Cardiac septum (tissue), 1 donor: ENCODE measurements around the gene SLC24A4. TPM values are rescaled to one million over a fixed set of nuclear protein-coding genes. Genes with fewer than 3 reads are reported as not detected.

Experiments used
- DNase-seq: peaks from one replicate; pipeline ENCODE4 v3.0.0-alpha.2; 2020; ENCODE audit warnings: low spot score
- intact Hi-C: fragments of 100-400 bp; cut with DNase I; formaldehyde crosslinking; loops from one replicate; pipeline ENCODE4 v1.14.0; 2022
- total RNA-seq: library from RNA; stranded (reverse); fragmentation: NEBNext Ultra II Directional; extraction: Animal tissue kit (Norgen Biotek cat#: 25700); gene quantifications from one replicate; pipeline ENCODE4 v1.2.1, GENCODE V29; 2021
- donor health status: DM: no; HTN: no; CAD: no.

The SLC24A4 gene
- total RNA-seq, 1 donor from 2014 or later = not detected

- DNase-seq = peak; percentile 41
- intact Hi-C loops = no loop called here
Observed at GRCh38 chr14:92315050-92315805, 7.7 kb upstream of the SLC24A4 start.

GRCh38 chr14:92316176-92316575 lies 6.8 kb upstream of the SLC24A4 start:
- intact Hi-C loops = no loop called here
- DNase-seq = peak; percentile 56

- no peak for DNase-seq
- intact Hi-C loops = no loop called here
Observed at GRCh38 chr14:92316937-92317336, 6.0 kb upstream of the SLC24A4 start.

DNA sequence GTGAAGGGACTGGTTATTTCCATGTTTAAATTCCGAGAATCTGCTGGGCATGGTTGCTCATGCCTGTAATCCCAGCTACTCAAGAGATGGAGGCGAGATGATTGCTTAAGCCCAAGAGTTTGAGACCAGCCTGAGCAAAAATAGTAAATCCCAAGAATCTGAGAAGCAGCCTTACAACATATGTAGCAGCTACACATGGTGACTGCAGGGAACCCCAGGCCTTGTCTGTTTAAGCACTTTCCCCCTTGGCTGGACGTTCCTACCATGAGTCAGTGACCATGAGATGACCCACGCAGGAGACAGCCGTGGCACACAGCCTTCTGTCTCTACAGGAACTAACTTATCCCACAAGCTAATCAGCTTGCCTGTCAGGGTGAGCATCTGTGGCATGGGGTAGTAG lies 5.5 kb upstream of the SLC24A4 start:
- no peak for DNase-seq
- intact Hi-C loops = no loop called here

DNA sequence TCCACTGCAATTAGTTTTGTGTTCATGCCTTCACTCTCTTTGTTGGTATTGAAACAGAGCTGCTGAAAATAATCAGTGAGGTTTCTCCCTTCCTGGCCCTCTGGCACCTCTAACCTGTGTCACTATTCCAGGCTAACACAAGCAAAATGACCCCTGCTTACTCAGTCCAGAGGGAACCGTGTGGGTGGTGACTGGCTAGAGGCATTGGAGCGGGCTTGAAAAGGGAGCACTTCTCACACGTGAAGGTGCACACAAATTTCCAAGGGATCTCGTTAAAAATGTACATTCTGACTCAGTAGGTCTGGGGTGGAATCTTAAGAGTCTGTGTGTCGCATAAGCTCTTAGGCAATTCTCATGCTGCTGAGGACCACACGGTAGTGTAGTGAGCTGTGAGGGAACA lies 1.3 kb upstream of the SLC24A4 start:
- no peak for DNase-seq
- intact Hi-C loops = no loop called here

DNA sequence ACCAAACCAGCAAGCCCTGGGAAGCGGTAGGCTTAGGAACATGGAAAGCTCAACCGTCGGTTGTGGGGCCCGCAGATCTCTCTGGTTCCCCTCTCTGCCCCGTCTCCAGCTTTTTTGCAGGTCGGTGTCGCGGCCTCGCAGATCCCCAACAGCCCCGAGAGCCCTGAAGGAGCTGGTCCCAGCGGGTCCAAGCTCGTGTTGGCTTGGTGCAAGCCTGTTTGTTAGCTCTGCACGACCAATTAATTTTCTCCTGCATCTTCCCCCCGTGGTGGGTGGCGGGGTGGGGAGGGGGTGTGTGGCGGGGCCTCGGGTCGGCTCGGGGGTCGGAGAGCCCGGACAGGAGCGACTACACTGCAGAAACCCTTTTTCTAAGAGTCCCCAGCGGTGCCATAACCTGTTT lies 449 bp upstream of the SLC24A4 start:
- intact Hi-C loops = no loop called here
- no peak for DNase-seq

- intact Hi-C loops = no loop called here
- no peak for DNase-seq
Observed at GRCh38 chr14:92323916-92324818, 1.2 kb downstream of the SLC24A4 start.

- intact Hi-C loops = no loop called here
- no peak for DNase-seq
Observed at GRCh38 chr14:92325835-92326234, 2.9 kb downstream of the SLC24A4 start.

DNA sequence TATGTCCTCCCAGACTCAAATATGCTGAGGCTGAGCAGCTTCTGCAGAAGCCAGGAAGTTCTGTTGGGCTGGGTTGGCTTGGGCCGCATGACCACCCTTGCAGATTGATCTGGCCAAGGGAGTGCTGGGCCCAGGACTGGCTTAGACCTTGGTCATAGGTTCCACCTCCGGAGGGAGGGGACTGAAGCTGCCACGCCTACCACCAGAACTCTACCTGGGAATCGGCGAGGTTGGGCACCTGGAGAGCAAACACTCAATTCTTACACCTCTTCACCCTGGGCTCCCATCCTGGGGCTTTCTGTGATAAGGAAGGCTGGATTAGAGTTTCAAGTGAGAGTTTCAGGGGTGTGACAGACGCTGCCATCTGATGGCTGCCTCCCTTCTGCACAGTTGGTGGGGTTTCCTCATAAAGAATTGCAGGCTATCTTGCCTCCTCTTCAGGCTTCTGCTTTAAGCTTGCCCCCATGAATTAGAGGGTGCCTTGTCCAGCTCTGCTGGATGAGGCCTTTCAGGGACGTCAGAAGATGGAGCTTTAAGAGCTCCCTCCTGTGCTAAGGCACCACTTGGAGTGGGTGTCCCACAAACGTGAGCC lies 5.8 kb downstream of the SLC24A4 start:
- DNase-seq = no peak
- intact Hi-C loops = no loop called here

DNA sequence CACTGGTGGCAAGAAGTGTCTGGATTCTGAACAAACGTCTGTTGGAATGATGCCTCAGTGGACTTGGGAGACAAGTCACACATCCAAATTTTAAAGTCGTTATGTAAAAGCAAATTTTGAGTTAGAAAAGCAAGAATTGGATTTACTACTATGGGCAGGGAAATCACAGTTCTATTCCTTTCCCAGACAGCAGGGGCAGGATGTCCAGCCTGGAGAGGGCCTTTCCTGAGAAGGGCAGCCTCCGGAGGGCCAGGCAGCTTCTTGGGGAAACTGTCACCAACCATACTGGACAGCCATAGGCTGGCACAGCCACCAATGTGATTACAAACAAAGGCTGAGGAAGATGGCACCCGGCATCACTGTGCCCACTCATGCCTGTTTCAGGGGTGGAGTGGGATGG lies 11.1 kb downstream of the SLC24A4 start:
- no peak for DNase-seq
- intact Hi-C loops = no loop called here

GRCh38 chr14:92336363-92336762 lies 13.4 kb downstream of the SLC24A4 start:
- intact Hi-C loops = no loop called here

GRCh38 chr14:92339426-92339825 lies 16.5 kb downstream of the SLC24A4 start:
- no peak for DNase-seq
- intact Hi-C loops = no loop called here

More at GRCh38 chr14:92336363-92336762, 13.4 kb downstream of the SLC24A4 start:
- no peak for DNase-seq

- intact Hi-C loops = no loop called here
- DNase-seq = no peak
Observed at GRCh38 chr14:92340071-92340470, 17.1 kb downstream of the SLC24A4 start.

GRCh38 chr14:92340931-92341330 lies 18.0 kb downstream of the SLC24A4 start:
- intact Hi-C loops = no loop called here
- no peak for DNase-seq

DNA sequence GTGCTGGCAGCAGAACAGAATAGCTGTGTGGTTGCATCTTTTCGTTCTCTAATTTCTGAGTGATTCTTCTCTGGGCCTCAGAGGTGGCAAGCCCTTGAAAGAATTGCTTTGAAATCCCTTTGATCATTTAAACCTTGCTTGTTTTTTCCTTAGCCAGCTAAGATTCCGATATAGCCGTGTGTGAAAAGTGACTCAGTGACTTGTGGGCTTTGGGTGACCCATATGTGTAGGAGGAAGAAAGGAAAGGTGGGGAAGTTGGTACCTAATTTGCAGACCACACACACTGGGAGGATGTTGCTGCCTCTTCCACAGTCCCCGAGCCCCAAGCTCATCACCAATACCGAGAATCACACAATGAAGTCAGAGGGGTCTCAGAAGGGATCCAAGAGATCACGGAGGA lies 18.8 kb downstream of the SLC24A4 start:
- DNase-seq = no peak
- intact Hi-C loops = no loop called here

DNA sequence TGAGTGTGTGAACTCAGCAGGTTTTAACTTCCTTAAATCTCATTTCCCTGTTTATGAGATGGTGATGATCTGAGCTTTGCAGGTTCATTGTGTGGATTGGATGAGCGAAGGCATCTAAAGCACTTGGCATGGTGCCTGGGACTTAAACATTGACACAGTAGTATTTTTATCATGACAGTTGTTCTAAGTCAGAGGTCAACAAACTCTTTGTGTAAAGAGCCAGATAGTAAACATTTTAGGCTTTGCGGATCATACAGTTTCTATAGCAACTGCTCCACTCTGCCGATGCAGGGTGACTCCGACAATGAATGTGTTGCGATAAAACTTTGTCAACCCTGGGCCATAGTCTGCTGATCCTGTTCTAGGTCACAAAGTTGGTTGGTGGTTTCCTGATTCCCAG lies 25.2 kb downstream of the SLC24A4 start:
- intact Hi-C loops = no loop called here
- DNase-seq = no peak

GRCh38 chr14:92351750-92352149 lies 28.8 kb downstream of the SLC24A4 start:
- intact Hi-C loops = no loop called here

GRCh38 chr14:92352158-92352985 lies 29.4 kb downstream of the SLC24A4 start:
- DNase-seq = no peak
- intact Hi-C loops = no loop called here

More at GRCh38 chr14:92351750-92352149, 28.8 kb downstream of the SLC24A4 start:
- no peak for DNase-seq

GRCh38 chr14:92353447-92353846 lies 30.5 kb downstream of the SLC24A4 start:
- intact Hi-C loops = no loop called here
- no peak for DNase-seq

DNA sequence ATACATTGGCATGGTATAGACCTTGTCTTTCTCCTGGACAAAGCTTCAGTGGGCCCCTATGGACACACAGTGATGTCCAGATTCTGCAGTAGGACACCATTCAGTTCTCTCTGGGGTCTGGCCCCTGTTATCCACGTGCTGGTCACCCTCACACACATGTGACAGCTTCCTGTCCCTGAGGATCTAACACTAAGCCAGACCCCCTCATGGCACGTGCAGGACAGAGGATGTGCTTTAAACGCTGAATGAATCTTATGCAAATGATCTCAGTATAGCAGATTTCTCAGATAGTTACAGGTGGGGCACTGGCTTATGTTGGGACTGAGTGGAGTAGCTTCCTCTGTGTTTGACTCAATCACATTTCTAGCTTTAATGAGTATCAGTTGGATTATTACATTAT lies 33.7 kb downstream of the SLC24A4 start:
- intact Hi-C loops = no loop called here
- DNase-seq = no peak
